ENCODE results near the gene ORAI1.
"Not testable (repeated sequence)": the region's sequence is repeated elsewhere in the genome, so short reads cannot be mapped to it uniquely, and the experiment has no call there.

ORAI1 gene

GRCh38 chr12:121602766-121603165 is 23.6 kb upstream of the ORAI1 start:
- no peak for DNase-seq

- DNase-seq: no peak
Observed at GRCh38 chr12:121603581-121603980, 22.7 kb upstream of the ORAI1 start.

GRCh38 chr12:121608301-121608700 is 18.0 kb upstream of the ORAI1 start:
- no peak for DNase-seq

GRCh38 chr12:121610239-121611149 is 15.8 kb upstream of the ORAI1 start:
- DNase-seq: peak in 15 of 56 donors; percentile 4 to 45 (median 28)

GRCh38 chr12:121611306-121611705 is 15.0 kb upstream of the ORAI1 start:
- DNase-seq: peak in 1 of 56 donors; percentile 8

GRCh38 chr12:121613462-121613861 is 12.9 kb upstream of the ORAI1 start:
- no peak for DNase-seq

GRCh38 chr12:121614872-121615467 is 11.4 kb upstream of the ORAI1 start:
- DNase-seq: no peak

GRCh38 chr12:121618659-121619233 is 7.6 kb upstream of the ORAI1 start:
- DNase-seq: no peak

GRCh38 chr12:121620333-121620891 is 5.9 kb upstream of the ORAI1 start:
- DNase-seq: no peak

GRCh38 chr12:121626853-121627640 is 717 bp downstream of the ORAI1 start:
- peak in 41 of 56 donors; percentile 9 to 68 (median 43) for DNase-seq

- DNase-seq: no peak
Observed at GRCh38 chr12:121628037-121628436, 1.7 kb downstream of the ORAI1 start.

GRCh38 chr12:121628536-121628935 is 2.2 kb downstream of the ORAI1 start:
- no peak for DNase-seq

- no peak for DNase-seq
Observed at GRCh38 chr12:121630791-121631355, 4.5 kb downstream of the ORAI1 start.

- DNase-seq: no peak
Observed at GRCh38 chr12:121632069-121632970, 6.0 kb downstream of the ORAI1 start.

GRCh38 chr12:121633833-121634196 is 7.5 kb downstream of the ORAI1 start:
- not testable (repeated sequence) for DNase-seq

- DNase-seq: no peak
Observed at GRCh38 chr12:121634836-121635235, 8.5 kb downstream of the ORAI1 start.

- peak in 9 of 56 donors; percentile 2 to 10 (median 6) for DNase-seq
Observed at GRCh38 chr12:121637231-121637914, 11.0 kb downstream of the ORAI1 start.

- DNase-seq: no peak
Observed at GRCh38 chr12:121638298-121639202, 12.2 kb downstream of the ORAI1 start.

Measured in amygdala (tissue), 56 donors.